Putamen (tissue), 1 donor: Measurements from ENCODE around the gene NEDD4L.
A peak's percentile ranks its signal among the peaks of the same experiment; 100 is the strongest.
"Not testable (repeated sequence)": the region's sequence is repeated elsewhere in the genome, so short reads cannot be mapped to it uniquely, and the experiment has no call there.

Experiments
- DNase-seq: peaks from one replicate; pipeline ENCODE4 v3.0.0-alpha.2; 2016; ENCODE audit warnings: low spot score

Gene NEDD4L

GRCh38 chr18:58378411-58379379 lies 334.7 kb downstream of the NEDD4L start:
- no peak for DNase-seq

- no peak for DNase-seq
Measured at GRCh38 chr18:58379443-58379842, 335.4 kb downstream of the NEDD4L start.

DNA sequence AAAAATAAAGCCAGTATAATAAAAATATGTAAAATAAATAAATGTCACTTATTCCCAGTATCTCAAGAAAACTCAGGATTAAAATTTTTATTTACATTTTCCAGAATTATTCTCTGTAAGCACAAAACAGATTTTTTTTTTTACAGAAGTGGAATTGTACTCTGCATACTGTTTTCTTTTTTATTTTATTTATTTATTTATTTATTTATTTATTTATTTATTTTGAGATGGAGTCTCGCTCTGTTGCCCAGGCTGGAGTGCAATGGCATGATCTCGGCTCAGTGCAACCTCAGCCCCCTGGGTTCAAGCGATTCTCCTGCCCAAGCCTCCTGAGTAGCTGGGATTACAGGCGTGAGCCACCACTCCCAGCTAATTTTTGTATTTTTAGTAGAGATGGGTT lies 336.1 kb downstream of the NEDD4L start:
- not testable (repeated sequence) for DNase-seq

DNA sequence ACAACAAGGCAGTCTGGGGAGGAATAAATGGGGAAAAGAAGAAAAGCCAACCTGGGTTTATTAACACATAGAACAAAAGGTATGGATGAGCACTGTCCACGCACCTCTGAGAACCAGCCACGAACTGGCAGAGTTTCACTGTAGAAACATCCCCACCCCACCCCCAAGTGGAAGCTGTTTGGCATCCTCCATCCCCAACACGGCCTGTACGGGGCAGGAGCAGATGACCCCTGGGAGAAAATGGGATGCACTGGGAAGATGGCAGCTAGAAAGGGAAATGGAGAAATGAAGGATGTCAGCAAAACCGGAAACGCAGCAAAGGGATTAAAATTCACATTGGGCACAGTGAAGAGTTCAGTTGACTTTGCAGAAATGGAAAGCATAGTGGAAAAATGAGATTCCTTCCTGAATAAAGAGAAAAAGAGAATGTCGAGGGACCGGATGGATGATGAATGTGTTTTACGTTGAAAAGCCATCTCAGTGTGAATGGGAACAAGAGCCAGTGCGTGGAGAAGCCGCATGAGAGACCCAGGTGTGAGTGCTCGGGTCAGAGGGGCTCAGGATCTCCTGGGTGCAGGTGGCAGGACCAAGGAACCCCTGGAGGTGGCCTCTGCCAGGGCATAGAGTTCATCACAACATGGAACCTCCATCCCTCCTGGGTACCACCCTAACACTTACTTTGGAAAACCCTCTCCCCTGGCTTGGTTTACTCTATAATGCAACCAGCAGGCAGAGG lies 337.8 kb downstream of the NEDD4L start:
- DNase-seq, result no peak

- no peak for DNase-seq
Measured at GRCh38 chr18:58382446-58382845, 338.4 kb downstream of the NEDD4L start.

DNA sequence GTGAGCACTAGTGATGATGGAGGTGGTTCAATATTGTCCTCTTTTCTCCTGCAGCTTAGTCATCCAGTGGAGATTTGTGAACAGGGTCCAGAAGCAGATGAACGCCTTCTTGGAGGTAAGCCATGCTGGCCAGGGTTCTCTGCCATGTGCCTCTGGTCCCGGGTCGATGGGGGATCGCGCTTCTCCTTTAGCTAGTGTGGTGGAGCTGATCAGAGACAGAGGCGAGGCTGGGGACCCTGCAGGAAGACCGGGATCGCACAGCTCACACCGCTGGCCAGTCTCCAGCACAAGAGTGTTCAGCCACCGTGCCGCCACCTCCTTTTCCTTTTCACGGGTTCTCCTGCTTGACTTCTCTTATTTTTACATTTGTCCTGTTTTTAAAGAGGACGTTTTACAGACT lies 341.4 kb downstream of the NEDD4L start:
- DNase-seq, result no peak

- peak; percentile 63 for DNase-seq
Measured at GRCh38 chr18:58386780-58387179, 342.8 kb downstream of the NEDD4L start.

DNA sequence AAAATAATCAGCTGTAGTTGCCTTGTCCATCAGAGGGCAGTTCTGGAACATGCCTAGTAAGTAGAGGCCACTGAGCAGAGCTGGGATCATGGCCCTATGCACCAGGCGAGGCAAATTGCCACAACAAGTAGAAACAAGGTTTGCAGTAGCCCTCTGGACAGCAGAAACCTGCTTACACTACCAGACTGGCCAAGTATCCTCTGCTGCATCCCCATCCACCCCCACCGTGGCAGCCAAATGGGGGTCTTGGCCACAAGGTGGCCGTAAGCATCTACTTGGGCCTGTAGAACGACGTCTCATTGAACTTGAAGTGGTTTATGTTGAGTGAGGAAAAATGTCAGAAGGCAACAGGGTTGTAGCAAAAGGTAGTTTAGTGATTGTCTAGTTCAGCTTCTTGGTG lies 343.7 kb downstream of the NEDD4L start:
- no peak for DNase-seq

DNA sequence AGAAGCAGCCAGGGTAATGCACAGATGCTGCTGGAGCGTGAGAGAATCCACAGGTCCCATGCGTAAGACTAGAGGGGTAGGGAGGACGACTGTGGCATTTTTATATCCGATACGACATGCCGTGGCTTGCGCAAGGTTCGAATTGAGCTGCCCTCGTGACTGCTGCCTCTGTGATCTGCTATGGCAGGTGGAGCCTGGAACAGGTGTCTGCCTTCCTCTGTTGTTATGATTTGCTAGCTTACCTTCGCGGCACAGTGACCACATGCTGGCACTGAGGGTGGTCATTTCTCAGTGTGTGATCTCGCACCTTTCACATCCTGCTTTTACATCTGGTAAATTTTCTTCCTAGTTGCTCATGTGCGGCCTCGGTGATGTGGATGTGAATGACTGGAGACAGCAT lies 344.7 kb downstream of the NEDD4L start:
- no peak for DNase-seq

DNA sequence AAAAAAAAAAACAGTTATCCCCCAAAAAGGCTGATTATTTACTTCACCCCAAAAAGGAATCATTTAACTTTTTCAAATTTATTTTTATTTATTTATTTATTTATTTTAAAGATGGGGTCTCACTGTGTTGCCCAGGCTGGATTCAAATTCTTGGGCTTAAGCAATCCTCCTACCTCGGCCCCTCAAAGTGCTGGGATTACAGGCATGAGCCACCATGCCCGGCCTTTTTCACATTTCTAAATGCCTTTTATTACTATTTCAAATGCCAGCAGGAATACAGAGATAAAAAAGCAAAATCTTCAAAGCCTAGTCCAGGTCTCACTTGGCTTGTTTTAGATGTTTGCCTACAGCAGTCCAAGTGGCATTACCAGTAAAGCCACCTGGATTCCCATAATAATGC lies 345.7 kb downstream of the NEDD4L start:
- no peak for DNase-seq

DNA sequence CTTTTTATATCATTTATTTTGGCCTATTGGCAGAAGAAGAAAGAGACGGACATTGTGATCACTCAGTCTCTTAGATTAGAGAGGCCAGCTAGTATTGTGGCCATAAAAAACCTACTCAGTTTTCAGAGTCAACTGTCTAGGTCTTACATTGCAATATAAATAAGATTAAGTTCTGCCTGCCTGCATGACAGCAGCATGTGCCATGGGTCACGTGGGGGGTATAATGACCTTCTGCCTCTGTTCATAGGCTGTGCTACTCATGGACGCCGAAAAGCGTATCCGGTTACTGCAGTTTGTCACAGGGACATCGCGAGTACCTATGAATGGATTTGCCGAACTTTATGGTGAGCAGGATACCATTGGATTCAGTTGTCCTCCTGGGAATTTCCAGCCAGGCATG lies 346.4 kb downstream of the NEDD4L start:
- DNase-seq, result no peak

DNA sequence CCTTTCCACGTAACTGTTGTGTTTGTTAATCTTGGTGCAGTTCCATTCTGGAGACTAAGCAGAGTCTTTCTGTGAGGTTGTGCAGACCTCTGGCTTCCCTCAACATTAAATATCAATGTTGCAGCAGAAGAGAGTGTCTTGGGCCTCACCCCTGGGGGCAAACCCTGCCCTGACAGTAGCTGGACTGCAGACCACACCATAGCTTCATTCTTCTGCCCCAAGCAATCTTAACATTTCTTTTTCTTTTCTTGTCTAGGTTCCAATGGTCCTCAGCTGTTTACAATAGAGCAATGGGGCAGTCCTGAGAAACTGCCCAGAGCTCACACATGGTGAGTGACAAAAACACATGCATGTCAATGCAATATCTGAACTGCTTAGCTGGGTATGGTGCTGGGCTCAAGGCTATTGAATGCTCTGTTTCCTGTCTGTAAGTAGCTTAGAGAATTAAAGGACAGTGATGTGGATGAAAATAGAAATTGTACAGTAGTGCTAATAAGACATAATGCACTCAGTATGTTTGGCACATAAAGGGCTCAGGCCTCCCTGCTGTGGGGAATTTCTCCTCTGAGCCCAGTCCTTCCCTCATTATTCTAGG lies 347.3 kb downstream of the NEDD4L start:
- no peak for DNase-seq

DNA sequence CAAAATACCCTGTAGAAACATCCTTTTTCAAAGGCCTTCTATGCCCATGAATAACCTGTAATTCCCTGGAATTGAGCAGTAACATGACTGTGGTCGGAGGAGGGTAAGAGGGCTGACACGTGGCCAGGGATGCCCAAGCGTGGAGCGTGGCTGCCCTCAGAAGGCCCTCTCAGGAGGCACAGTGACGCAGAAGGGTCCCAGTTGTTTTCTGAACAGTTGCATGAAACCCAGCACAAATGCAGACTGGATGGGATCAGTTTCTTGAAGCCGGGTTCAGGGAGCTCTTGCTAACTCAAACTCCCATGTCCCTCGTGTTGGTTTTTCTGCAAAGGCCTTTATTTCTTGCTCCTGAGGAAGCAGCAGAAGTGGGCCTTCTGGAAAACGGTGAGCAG lies 347.9 kb downstream of the NEDD4L start:
- no peak for DNase-seq

GRCh38 chr18:58392324-58393000 lies 348.4 kb downstream of the NEDD4L start:
- DNase-seq, result no peak

- no peak for DNase-seq
Measured at GRCh38 chr18:58393295-58393694, 349.3 kb downstream of the NEDD4L start.

DNA sequence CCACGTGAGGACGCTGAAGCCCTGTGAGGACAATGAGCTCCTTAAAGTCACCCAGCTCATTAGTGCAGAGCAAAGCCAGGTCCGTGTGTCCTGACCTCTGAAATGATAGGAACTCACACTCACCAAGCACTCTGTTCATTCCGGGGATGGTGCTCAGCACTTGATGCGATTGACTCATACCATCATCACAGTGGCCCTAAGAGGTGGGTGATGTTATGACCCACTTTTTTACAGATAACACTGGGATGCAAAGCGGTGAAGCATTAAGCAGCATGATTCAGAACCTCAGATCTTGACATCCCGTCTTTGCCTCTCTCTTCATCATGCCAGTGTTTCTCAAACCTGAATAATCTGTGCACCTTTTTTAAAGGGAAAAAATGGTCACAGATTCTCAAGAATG lies 350.0 kb downstream of the NEDD4L start:
- peak; percentile 57 for DNase-seq

- DNase-seq, result no peak
Measured at GRCh38 chr18:58394602-58395425, 350.8 kb downstream of the NEDD4L start.

GRCh38 chr18:58396144-58396543 lies 352.1 kb downstream of the NEDD4L start:
- DNase-seq, result peak; percentile 70

- no peak for DNase-seq
Measured at GRCh38 chr18:58396966-58397365, 352.9 kb downstream of the NEDD4L start.

GRCh38 chr18:58397385-58398132 lies 353.5 kb downstream of the NEDD4L start:
- DNase-seq, result no peak
